HUES48 (cell line): ENCODE measurements around the gene RPTOR.
"Not testable (repeated sequence)": the region's sequence is repeated elsewhere in the genome, so short reads cannot be mapped to it uniquely, and the experiment has no call there.

Source experiments
- H3K27ac ChIP-seq: one replicate; pipeline ENCODE4 v1.7.0; 2013; ENCODE audit warnings: low read depth, low read length, inconsistent platforms
- H3K27me3 ChIP-seq: 2 replicates; pipeline ENCODE4 v1.6.1; 2013; ENCODE audit warnings: mild to moderate bottlenecking, low read length; ENCODE audit not compliant: control insufficient read depth, insufficient read depth
- H3K36me3 ChIP-seq: 2 replicates; pipeline ENCODE4 v1.6.1; 2013; ENCODE audit warnings: low read length; ENCODE audit not compliant: control insufficient read depth, insufficient read depth
- H3K4me1 ChIP-seq: 2 replicates; pipeline ENCODE4 v1.6.1; 2013; ENCODE audit warnings: mild to moderate bottlenecking, low read length; ENCODE audit not compliant: control insufficient read depth, insufficient read depth
- H3K4me3 ChIP-seq: 2 replicates; pipeline ENCODE4 v1.5.1; 2013; ENCODE audit warnings: mild to moderate bottlenecking, low read depth, low read length
- H3K9ac ChIP-seq: 2 replicates; pipeline ENCODE4 v1.6.1; 2013; ENCODE audit warnings: mild to moderate bottlenecking, low read depth, low read length, moderate library complexity
- H3K9me3 ChIP-seq: 2 replicates; pipeline ENCODE4 v1.6.1; 2013; ENCODE audit warnings: low read length; ENCODE audit not compliant: control insufficient read depth, insufficient read depth

Gene RPTOR

GRCh38 chr17:80503921-80504320 lies 40.7 kb upstream of the RPTOR start:
- Histone ChIP-seq H3K4me1 (no peaks in the 10 kb centered on the region), H3K27ac (no peak overlapping the region), H3K36me3 (no peaks in the 10 kb centered on the region), H3K9me3 (no peaks in the 10 kb centered on the region), H3K4me3 (no peak overlapping the region), H3K27me3 (peaks cover 10% of the 10 kb centered on the region; the same call in 1 of the 2 replicates), H3K9ac (no peak overlapping the region)

- no peak overlapping the region for H3K27ac ChIP-seq
- no peak overlapping the region for H3K4me3 ChIP-seq
- no peak overlapping the region for H3K9ac ChIP-seq
- H3K9me3 ChIP-seq: no peaks in the 10 kb centered on the region
- no peaks in the 10 kb centered on the region for H3K4me1 ChIP-seq
- H3K27me3 ChIP-seq: peaks cover 10% of the 10 kb centered on the region; the same call in 1 of the 2 replicates
- no peaks in the 10 kb centered on the region for H3K36me3 ChIP-seq
Measured at GRCh38 chr17:80504686-80505413, 39.8 kb upstream of the RPTOR start.

DNA sequence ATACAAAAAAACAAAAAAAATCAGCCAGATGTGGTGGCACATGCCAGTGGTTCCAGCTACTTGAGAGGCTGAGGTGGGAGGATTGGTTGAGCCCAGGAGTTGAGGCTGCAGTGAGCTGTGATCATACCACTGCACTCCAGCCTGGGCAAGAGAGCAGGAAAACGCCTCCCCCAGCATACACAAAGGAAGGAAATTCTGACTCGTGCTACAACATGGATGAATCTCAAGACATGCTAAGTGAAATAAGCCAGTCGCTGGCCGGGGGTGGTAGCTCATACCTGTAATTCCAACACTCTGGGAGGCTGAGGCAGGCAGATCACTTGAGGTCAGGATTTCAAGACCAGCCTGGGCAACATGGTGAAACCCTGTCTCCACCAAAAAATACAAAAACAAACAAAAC lies 37.5 kb upstream of the RPTOR start:
- not testable (repeated sequence) for H3K27ac ChIP-seq
- H3K27me3 ChIP-seq: peaks cover 10% of the 10 kb centered on the region; the same call in 1 of the 2 replicates

GRCh38 chr17:80507965-80508364 lies 36.7 kb upstream of the RPTOR start:
- H3K27ac ChIP-seq: no peak overlapping the region
- H3K36me3 ChIP-seq: no peaks in the 10 kb centered on the region
- peaks cover 10% of the 10 kb centered on the region; the same call in 1 of the 2 replicates for H3K27me3 ChIP-seq
- H3K9ac ChIP-seq: no peak overlapping the region
- H3K4me1 ChIP-seq: no peaks in the 10 kb centered on the region
- no peaks in the 10 kb centered on the region for H3K9me3 ChIP-seq
- no peak overlapping the region for H3K4me3 ChIP-seq

More for the DNA sequence above, 37.5 kb upstream of the RPTOR start:
- not testable (repeated sequence) for H3K9ac ChIP-seq, H3K4me1 ChIP-seq, H3K36me3 ChIP-seq, H3K9me3 ChIP-seq, H3K4me3 ChIP-seq

- no peak overlapping the region for H3K4me3 ChIP-seq
- no peaks in the 10 kb centered on the region for H3K4me1 ChIP-seq
- H3K9ac ChIP-seq: no peak overlapping the region
- no peak overlapping the region for H3K27ac ChIP-seq
- H3K36me3 ChIP-seq: no peaks in the 10 kb centered on the region
- H3K27me3 ChIP-seq: peaks cover 10% of the 10 kb centered on the region; the same call in 1 of the 2 replicates
- no peaks in the 10 kb centered on the region for H3K9me3 ChIP-seq
Measured at GRCh38 chr17:80509311-80509710, 35.3 kb upstream of the RPTOR start.

GRCh38 chr17:80510132-80510531 lies 34.5 kb upstream of the RPTOR start:
- Histone ChIP-seq H3K4me3 (no peak overlapping the region), H3K27ac (no peak overlapping the region), H3K9ac (no peak overlapping the region), H3K9me3 (no peaks in the 10 kb centered on the region), H3K27me3 (peaks cover 3% of the 10 kb centered on the region; the same call in 1 of the 2 replicates), H3K4me1 (no peaks in the 10 kb centered on the region), H3K36me3 (no peaks in the 10 kb centered on the region)

DNA sequence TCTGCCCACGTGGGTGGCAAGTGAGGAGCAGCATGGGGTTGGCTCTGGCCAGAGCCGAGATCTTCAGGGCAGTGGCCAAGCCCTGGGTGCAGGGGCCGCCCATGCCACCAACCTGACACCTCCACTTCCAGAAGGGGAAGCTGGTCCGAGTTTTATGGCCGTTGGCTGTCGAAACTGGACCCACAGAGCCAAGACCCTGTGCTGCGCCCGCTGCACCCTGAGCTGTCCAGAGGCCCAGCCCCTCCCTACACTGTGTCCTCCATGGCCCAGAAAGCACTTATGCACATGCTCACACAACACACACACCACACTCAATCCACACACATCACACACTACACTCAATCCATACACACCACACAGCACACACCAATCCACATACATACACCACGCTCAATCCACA lies 33.9 kb upstream of the RPTOR start:
- H3K27me3 ChIP-seq: no peaks in the 10 kb centered on the region; the same call in 1 of the 2 replicates
- H3K9ac ChIP-seq: no peak overlapping the region
- H3K9me3 ChIP-seq: no peaks in the 10 kb centered on the region
- no peak overlapping the region for H3K27ac ChIP-seq
- H3K4me3 ChIP-seq: no peak overlapping the region
- no peaks in the 10 kb centered on the region for H3K36me3 ChIP-seq
- H3K4me1 ChIP-seq: no peaks in the 10 kb centered on the region

- H3K4me1 ChIP-seq: no peaks in the 10 kb centered on the region
- no peaks in the 10 kb centered on the region for H3K36me3 ChIP-seq
- H3K27ac ChIP-seq: no peak overlapping the region
- H3K4me3 ChIP-seq: no peak overlapping the region
- H3K9me3 ChIP-seq: no peaks in the 10 kb centered on the region
- H3K9ac ChIP-seq: no peak overlapping the region
- H3K27me3 ChIP-seq: no peaks in the 10 kb centered on the region; the same call in 1 of the 2 replicates
Measured at GRCh38 chr17:80511222-80512180, 33.1 kb upstream of the RPTOR start.

DNA sequence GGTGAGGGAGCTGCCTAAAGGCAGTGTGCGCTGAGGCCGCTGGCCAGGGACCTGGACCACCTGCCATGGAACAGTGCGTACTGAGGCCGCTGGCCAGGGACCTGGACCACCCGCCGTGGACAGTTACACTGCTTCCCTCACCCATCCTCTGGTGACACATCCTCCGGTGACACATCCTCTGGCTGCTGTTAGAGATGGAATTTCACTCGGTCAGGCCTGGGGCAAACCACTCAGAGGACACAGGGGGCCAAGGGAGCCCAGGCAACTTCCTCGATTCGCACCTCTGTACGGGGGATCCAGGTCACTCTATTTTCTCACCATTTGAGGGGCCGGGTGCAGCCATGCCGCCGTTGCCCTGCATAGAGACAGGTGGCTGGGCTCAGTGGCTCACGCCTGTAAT lies 32.4 kb upstream of the RPTOR start:
- H3K9me3 ChIP-seq: no peaks in the 10 kb centered on the region
- H3K4me1 ChIP-seq: no peaks in the 10 kb centered on the region
- H3K27ac ChIP-seq: no peak overlapping the region
- no peak overlapping the region for H3K4me3 ChIP-seq
- H3K27me3 ChIP-seq: no peaks in the 10 kb centered on the region; the same call in 1 of the 2 replicates
- H3K9ac ChIP-seq: no peak overlapping the region
- no peaks in the 10 kb centered on the region for H3K36me3 ChIP-seq

DNA sequence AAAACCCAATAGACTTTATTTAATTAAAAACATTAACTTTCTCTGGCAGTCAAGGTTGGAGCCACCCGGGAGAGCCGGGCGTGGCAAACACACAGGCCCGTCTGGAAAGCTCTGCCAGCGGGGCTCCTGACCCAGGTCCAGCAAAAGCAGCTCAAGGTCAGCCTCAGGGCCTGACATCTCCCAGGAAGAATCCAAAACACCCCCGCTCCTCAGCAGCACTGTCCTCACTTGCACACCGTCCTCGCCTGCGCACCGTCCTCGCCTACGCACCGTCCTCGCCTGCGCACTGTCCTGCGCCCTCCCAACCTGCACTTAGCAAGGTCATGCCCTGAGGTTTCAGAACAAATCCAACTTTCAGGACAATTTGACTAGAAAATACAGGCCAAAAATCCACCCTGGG lies 31.4 kb upstream of the RPTOR start:
- Histone ChIP-seq H3K4me1 (no peaks in the 10 kb centered on the region), H3K27me3 (no peaks in the 10 kb centered on the region; the same call in 1 of the 2 replicates), H3K9ac (no peak overlapping the region), H3K4me3 (no peak overlapping the region), H3K27ac (no peak overlapping the region), H3K36me3 (no peaks in the 10 kb centered on the region), H3K9me3 (no peaks in the 10 kb centered on the region)

DNA sequence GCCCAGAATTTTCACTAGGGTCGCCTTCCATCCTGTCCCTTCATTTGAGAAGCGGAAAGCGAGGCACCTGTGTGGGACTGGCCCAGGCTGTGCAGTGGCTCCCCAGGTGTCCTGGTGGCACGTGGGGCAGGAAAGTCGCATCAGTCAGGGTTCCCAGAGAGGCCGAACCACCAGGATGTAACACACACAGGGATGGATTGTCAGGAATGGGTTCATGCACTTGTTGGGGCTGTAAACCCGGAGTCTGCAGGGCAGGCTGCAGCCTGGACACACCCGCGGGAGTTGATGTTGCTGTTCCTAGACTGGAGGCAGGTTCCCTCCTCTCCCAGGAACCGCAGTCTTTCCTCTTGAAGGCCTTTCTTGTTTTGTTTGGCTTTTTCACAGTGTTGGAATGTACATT lies 30.7 kb upstream of the RPTOR start:
- Histone ChIP-seq H3K4me1 (no peaks in the 10 kb centered on the region), H3K9me3 (no peaks in the 10 kb centered on the region), H3K27ac (no peak overlapping the region)

More for the DNA sequence above, 30.7 kb upstream of the RPTOR start:
- H3K36me3 ChIP-seq: no peaks in the 10 kb centered on the region
- H3K4me3 ChIP-seq: no peak overlapping the region
- no peaks in the 10 kb centered on the region; the same call in 1 of the 2 replicates for H3K27me3 ChIP-seq
- H3K9ac ChIP-seq: no peak overlapping the region
